Transverse colon (tissue), 3 donors: Measurements from ENCODE around the gene CPNE1.

Experiments used
- POLR2A ChIP-seq: fragments of 450-650 bp; IDR thresholded peaks from one replicate; pipeline ENCODE4 v1.6.1; 2016; ENCODE audit warnings: antibody characterized with exemption, mild to moderate bottlenecking, moderate library complexity
- TF ChIP-seq, protein P1 (sequence below), 5 experiments: fragments of 200-600 bp in 3 of 5; fragments of 450-650 bp in 2 of 5; sonication (generic) in 3 of 5; IDR thresholded peaks; 1 replicate in 2 of 5; 2 replicates in 3 of 5; pipeline ENCODE4 v1.5.1; 2016 to 2017; ENCODE audit warnings: antibody characterized with exemption in 5 of 5, inconsistent platforms in 3 of 5, mild to moderate bottlenecking in 2 of 5, moderate library complexity in 1 of 5

DNA sequence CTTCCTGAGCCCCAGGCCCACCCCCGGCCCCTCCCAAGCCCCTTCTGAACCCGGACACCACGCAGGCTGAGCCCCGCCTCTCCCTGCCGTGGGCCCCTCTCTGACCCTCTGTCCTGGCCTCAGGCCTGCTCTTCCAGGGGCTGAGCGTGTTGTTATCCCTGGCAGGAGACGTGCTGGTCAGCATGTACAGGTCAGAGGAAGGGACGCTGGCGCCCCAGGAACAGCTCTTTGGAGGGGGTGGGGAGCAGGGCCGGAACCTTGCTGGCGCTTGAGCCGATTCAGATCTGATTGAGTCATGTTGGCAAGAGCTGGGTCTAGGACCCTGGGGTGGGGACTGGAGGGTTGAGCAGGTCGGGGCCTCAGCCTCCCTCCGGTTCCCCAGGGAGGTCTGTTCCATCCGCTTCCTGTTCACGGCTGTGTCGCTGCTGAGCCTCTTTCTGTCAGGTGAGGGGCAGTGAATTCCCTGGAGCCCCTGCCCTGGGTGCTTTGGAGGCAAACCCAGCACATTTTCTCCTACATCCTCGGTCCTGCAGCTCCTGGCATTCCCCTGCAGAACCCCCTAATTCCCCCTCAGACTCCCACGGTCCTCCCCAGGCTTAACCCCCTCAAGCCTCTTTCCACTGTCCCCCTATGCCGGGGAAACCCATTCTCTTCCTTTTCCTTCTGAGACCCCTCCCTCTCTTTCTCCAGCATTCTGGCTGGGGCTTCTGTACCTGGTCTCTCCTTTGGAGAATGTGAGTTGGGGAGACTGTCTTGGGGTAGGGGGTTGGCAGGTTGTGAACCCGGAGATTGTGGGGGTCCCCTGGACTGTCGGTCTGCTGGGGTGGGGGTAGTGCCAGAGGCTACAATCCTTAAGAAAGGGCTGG, 47.1 kb downstream of the CPNE1 start:
- TF ChIP-seq, protein P1, sequence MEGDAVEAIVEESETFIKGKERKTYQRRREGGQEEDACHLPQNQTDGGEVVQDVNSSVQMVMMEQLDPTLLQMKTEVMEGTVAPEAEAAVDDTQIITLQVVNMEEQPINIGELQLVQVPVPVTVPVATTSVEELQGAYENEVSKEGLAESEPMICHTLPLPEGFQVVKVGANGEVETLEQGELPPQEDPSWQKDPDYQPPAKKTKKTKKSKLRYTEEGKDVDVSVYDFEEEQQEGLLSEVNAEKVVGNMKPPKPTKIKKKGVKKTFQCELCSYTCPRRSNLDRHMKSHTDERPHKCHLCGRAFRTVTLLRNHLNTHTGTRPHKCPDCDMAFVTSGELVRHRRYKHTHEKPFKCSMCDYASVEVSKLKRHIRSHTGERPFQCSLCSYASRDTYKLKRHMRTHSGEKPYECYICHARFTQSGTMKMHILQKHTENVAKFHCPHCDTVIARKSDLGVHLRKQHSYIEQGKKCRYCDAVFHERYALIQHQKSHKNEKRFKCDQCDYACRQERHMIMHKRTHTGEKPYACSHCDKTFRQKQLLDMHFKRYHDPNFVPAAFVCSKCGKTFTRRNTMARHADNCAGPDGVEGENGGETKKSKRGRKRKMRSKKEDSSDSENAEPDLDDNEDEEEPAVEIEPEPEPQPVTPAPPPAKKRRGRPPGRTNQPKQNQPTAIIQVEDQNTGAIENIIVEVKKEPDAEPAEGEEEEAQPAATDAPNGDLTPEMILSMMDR (IDR thresholded peaks at IDR 0.05): peak; percentile 27 to 49 (median 42)
- no peak for TF ChIP-seq POLR2A
